NT2/D1 (cell line): Measurements from ENCODE around the gene SLX4.

Experiments
- DNase-seq: peaks from one replicate; pipeline ENCODE4 v3.0.0-alpha.2; 2011; ENCODE audit warnings: low read depth, low spot score
- H3K27me3 ChIP-seq: 2 replicates; pipeline ENCODE4 v1.6.0; 2011; ENCODE audit warnings: mild to moderate bottlenecking; ENCODE audit not compliant: insufficient read length, insufficient read depth
- H3K36me3 ChIP-seq: 2 replicates; pipeline ENCODE4 v1.6.1; 2011; ENCODE audit warnings: mild to moderate bottlenecking, low read length, mixed read lengths; ENCODE audit not compliant: insufficient read depth, insufficient read length
- H3K4me1 ChIP-seq: 2 replicates; pipeline ENCODE4 v1.5.1; 2011; ENCODE audit not compliant: insufficient read depth, insufficient read length
- H3K4me3 ChIP-seq: 2 replicates; pipeline ENCODE4 v1.5.1; 2011; ENCODE audit warnings: low read depth; ENCODE audit not compliant: insufficient read length
- H3K9ac ChIP-seq: 2 replicates; pipeline ENCODE4 v1.6.0; 2011; ENCODE audit warnings: low read depth; ENCODE audit not compliant: insufficient read length
- H3K9me3 ChIP-seq: 2 replicates; pipeline ENCODE4 v1.5.1; 2011; ENCODE audit warnings: mild to moderate bottlenecking, low read length; ENCODE audit not compliant: insufficient read depth
- SUZ12 ChIP-seq: IDR thresholded peaks from 2 replicates; pipeline ENCODE4 v1.6.1; 2011; ENCODE audit not compliant: insufficient read length, insufficient read depth; ENCODE audit errors: extremely low read depth
- YY1 ChIP-seq: IDR thresholded peaks from 2 replicates; pipeline ENCODE4 v1.6.1; 2011; ENCODE audit not compliant: insufficient read length, insufficient read depth
- ZNF274 ChIP-seq: IDR thresholded peaks from 2 replicates; pipeline ENCODE4 v1.6.1; 2011; ENCODE audit warnings: mild to moderate bottlenecking, low read depth, low read length

SLX4 gene

GRCh38 chr16:3541527-3542155 is 69.8 kb downstream of the SLX4 start:
- no peaks in the 10 kb centered on the region for H3K9me3 ChIP-seq
- DNase-seq, result no peak
- H3K4me3 ChIP-seq, result no peak overlapping the region
- H3K36me3 ChIP-seq, result peaks cover 35% of the 10 kb centered on the region
- no peak for TF ChIP-seq SUZ12
- no peak for TF ChIP-seq YY1
- no peak for TF ChIP-seq ZNF274
- H3K27me3 ChIP-seq, result peaks cover 6% of the 10 kb centered on the region
- H3K9ac ChIP-seq, result no peak overlapping the region
- H3K4me1 ChIP-seq, result peaks cover 3% of the 10 kb centered on the region

- DNase-seq, result no peak
- H3K4me3 ChIP-seq, result no peak overlapping the region
- H3K9ac ChIP-seq, result no peak overlapping the region
- no peaks in the 10 kb centered on the region for H3K27me3 ChIP-seq
- H3K4me1 ChIP-seq, result no peaks in the 10 kb centered on the region
- H3K36me3 ChIP-seq, result peaks cover 68% of the 10 kb centered on the region
- TF ChIP-seq YY1 (no peak), SUZ12 (no peak), ZNF274 (no peak)
- H3K9me3 ChIP-seq, result no peaks in the 10 kb centered on the region
Observed at GRCh38 chr16:3538222-3538621, 73.2 kb downstream of the SLX4 start.

GRCh38 chr16:3536851-3537250 is 74.6 kb downstream of the SLX4 start:
- Histone ChIP-seq H3K9me3 (no peaks in the 10 kb centered on the region), H3K4me3 (no peak overlapping the region), H3K9ac (no peak overlapping the region), H3K36me3 (peaks cover 76% of the 10 kb centered on the region), H3K4me1 (no peaks in the 10 kb centered on the region), H3K27me3 (no peaks in the 10 kb centered on the region)
- TF ChIP-seq ZNF274 (no peak), SUZ12 (no peak)
- DNase-seq, result no peak

- Histone ChIP-seq H3K4me1 (no peaks in the 10 kb centered on the region), H3K4me3 (no peak overlapping the region), H3K9ac (no peak overlapping the region), H3K9me3 (no peaks in the 10 kb centered on the region), H3K27me3 (no peaks in the 10 kb centered on the region), H3K36me3 (peaks cover 75% of the 10 kb centered on the region)
- TF ChIP-seq ZNF274 (no peak), SUZ12 (no peak), YY1 (no peak)
- DNase-seq, result no peak
Observed at GRCh38 chr16:3536271-3536731, 75.1 kb downstream of the SLX4 start.

- no peaks in the 10 kb centered on the region for H3K9me3 ChIP-seq
- no peak overlapping the region for H3K9ac ChIP-seq
- H3K36me3 ChIP-seq, result peaks cover 76% of the 10 kb centered on the region
- DNase-seq, result no peak
- no peaks in the 10 kb centered on the region for H3K4me1 ChIP-seq
- H3K4me3 ChIP-seq, result no peak overlapping the region
- H3K27me3 ChIP-seq, result no peaks in the 10 kb centered on the region
- TF ChIP-seq ZNF274 (no peak), YY1 (no peak), SUZ12 (no peak)
Observed at GRCh38 chr16:3534126-3534525, 77.3 kb downstream of the SLX4 start.

GRCh38 chr16:3532741-3533140 is 78.7 kb downstream of the SLX4 start:
- H3K36me3 ChIP-seq, result peaks cover 81% of the 10 kb centered on the region
- no peak overlapping the region for H3K9ac ChIP-seq
- DNase-seq, result no peak
- no peaks in the 10 kb centered on the region for H3K27me3 ChIP-seq
- no peak overlapping the region for H3K4me3 ChIP-seq
- no peaks in the 10 kb centered on the region for H3K4me1 ChIP-seq
- no peak for TF ChIP-seq YY1
- TF ChIP-seq SUZ12, result no peak
- no peak for TF ChIP-seq ZNF274
- H3K9me3 ChIP-seq, result peaks cover 10% of the 10 kb centered on the region; the same call in 1 of the 2 replicates
